NOMO-1 (cell line): ENCODE results near the gene LTK.

ENCODE experiments used
- DNase-seq, 2 experiments: peaks; one replicate each; lab custom pipeline; 2025; ENCODE audit not compliant: unreplicated experiment in 2 of 2; lab: John Stamatoyannopoulos, UW

Gene LTK

GRCh38 chr15:41535544-41535943 lies 21.9 kb upstream of the LTK start:
- DNase-seq, result no peak

DNA sequence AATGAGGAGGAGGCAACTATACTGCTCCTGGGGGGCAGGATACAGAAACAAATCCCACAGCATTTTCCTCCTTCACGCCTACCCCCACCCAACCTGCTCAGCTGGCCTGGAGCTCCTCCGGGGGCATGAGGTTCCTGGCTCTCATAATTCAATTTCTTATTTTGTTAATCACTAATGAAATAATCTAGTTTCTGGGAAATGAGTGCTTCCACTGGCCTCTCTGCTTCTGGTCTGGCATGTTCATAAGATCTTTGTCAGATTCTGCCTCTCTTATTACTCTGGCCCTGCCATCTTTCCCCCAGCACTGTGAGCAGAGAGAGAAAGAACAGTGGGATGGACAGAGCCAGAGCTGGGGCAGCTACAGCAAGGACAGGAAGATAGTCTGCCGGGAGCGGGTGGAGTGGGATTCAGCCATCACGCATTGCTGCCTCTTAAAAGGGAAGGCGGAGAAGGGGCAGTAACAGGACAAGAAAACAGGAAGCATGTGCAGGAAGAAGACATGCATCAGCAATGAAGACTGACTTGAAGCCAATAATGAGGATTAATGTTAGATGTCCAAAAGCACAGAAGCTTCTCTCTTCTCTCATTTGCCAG lies 16.8 kb upstream of the LTK start:
- DNase-seq, result no peak

- DNase-seq, result no peak
Observed at GRCh38 chr15:41523097-41523496, 9.5 kb upstream of the LTK start.

DNA sequence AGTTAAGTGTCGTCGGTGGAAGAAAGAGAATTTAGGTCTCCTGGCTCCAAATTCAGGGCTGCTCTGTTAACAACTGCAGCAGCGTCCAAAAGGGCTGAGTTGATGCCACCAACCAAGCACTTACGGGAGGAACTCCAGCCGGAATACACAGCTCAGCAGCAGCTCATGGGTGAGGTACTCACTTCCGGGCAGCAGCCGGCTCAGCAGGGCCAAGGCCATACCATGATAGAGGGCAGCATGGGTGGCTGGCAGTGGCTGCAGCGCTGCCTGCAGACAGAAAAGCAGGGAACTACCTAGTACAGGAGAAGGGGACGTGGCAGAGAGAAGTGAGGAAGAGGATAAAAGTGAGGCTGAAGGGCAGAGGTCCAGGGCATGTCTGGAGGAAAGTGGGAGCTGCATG lies 8.0 kb upstream of the LTK start:
- no peak for DNase-seq

DNA sequence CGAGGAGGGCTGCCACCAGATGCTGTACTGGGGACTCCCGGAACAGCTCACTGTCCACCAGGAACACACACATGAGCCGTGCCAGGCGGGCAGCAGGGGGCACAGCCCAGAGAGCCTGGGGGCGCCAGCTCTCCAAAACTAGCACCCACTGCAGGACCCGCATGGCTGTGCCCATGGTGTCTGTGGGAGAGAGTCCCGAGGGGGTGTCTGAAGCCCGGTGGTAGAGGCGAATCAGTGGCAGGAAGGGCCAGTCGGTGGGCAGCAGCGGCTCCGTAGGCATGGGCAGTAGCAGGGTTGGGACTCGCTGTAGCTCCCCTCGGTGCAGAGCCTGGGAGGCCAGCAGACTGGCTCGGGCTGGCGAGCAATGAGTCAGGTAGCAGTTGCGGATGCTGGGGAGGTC lies 7.0 kb upstream of the LTK start:
- no peak for DNase-seq

- DNase-seq, result no peak
Observed at GRCh38 chr15:41517895-41518449, 4.3 kb upstream of the LTK start.

GRCh38 chr15:41512940-41513505 lies 604 bp downstream of the LTK start:
- peak; percentile 56 to 61 for DNase-seq

DNA sequence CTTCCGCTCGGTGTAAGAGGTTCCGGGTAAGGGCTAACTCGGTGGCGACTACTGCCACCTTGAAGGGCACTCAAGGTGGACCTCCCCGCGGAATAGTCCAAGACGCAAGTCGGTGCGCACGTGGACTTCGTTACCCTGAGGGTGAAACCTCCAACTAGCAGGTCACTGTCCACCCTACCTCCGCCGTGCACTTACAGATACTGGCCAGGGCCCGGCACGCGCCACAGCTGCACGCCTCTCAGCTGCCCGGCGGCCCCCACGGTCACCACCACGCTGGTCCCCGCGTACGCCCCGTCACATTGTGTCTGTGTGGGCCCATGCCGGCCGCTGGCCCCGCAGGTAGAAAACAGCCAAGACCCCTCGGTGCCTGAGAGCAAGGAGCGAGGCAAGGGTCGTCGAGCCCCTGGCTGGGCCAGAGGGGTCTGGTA lies 1.1 kb downstream of the LTK start:
- DNase-seq, result no peak

DNA sequence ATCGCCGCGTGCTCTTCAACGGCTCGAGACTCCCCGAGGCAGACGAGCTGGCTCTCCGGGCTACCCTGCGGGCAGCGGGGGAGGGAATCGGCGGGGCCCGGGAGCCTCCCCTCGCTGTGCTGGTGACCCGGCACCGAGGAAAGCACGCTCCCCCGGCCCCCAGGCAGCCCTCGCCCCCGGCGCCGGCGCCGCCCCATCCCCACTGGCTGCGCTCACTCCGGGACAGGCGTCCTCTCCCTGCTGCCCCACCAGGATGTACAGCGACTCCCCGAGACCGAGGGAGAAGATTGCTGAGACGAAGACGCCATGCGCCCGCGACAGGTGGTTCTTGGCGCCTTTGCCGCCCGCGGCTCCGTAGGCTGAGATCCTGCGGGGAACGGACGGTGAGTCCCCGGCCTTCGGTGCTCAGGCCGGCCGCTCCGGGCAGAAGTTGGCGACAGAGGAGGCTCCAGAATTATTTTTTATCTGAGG lies 1.7 kb downstream of the LTK start:
- DNase-seq, result no peak

- no peak for DNase-seq
Observed at GRCh38 chr15:41511331-41511898, 2.2 kb downstream of the LTK start.

- DNase-seq, result no peak
Observed at GRCh38 chr15:41510728-41511127, 2.9 kb downstream of the LTK start.

GRCh38 chr15:41507820-41508290 lies 5.8 kb downstream of the LTK start:
- no peak for DNase-seq

DNA sequence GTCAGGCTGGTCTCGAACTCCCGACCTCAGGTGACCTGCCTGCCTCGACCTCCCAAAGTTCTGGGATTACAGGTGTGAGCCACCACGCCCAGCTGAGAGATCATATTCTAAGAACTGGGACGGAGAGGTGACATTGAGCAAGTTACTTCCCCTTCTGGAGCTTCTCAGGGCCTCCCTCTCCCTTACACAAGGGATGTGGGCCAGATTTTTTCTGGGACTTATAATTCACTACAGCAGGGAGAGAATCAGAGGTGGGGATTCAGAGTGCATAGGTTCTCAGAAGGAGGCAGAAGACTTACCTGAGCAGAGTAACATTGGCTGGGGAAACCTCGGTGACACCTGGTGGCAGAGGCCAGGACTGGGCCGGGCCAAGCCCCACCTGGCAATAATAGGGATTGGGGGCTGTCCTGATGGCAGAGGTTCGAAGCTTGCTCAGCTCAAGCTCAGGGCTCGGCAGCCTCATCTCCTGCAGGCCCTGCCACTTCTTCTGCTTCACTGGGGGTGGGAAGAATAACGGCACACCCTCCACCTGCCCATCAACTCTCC lies 6.8 kb downstream of the LTK start:
- peak in 1 of 2 experiments; percentile 6 for DNase-seq

DNA sequence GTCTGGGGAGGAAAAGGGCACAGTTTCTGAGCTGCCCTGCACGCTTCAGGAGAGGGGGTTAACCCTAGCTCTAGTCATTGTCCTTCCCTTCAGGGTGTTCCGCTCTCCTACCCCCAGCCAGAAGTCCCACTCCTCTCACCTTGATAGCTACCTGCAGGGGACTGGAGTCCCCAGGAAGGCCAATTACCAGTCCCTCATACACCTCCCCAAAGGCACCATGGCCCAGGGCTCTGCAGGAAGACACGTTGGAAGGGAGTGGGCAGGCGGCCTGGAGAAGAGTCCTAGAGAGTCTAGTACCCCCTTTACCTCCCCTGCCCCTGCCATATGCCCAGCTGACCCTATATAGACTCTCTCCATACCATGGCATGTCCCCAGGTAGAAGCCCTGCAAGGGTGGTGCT lies 7.9 kb downstream of the LTK start:
- DNase-seq, result no peak

DNA sequence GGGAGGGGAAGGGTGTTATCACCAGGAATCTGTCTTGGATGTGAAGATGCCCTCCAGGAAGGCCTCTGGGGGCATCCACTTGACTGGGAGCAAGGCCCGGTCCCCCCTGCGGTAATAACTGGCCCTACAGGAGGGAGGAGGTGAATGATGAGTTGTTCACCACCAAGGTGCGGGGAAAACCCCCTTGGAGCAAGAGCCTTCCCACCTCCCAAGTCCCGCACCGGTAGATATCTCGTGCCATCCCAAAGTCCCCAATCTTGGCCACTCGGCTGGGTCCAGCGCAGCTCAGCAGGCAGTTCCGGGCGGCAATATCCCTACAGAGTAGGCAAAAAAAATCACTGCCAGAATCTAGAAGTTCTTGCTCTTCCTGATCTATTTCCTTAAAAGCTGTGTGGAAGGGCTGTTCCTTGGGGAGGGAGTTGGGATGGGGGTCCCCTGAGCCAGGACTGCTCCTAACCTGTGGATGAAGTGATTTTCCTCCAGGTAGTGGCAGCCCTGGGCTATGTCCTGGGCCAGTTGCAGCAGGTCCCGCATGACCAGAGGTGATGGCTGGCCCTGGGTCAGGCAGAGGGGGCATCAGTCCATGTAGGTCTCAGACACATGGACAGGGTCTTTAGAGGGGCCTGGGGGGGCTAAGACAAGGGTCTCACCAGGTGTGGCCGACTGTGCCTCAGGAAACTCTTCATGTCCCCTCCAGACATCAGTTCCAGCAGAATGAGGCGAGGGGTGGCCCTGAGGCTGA lies 8.7 kb downstream of the LTK start:
- DNase-seq, result no peak

- no peak for DNase-seq
Observed at GRCh38 chr15:41503669-41504010, 10.0 kb downstream of the LTK start.

DNA sequence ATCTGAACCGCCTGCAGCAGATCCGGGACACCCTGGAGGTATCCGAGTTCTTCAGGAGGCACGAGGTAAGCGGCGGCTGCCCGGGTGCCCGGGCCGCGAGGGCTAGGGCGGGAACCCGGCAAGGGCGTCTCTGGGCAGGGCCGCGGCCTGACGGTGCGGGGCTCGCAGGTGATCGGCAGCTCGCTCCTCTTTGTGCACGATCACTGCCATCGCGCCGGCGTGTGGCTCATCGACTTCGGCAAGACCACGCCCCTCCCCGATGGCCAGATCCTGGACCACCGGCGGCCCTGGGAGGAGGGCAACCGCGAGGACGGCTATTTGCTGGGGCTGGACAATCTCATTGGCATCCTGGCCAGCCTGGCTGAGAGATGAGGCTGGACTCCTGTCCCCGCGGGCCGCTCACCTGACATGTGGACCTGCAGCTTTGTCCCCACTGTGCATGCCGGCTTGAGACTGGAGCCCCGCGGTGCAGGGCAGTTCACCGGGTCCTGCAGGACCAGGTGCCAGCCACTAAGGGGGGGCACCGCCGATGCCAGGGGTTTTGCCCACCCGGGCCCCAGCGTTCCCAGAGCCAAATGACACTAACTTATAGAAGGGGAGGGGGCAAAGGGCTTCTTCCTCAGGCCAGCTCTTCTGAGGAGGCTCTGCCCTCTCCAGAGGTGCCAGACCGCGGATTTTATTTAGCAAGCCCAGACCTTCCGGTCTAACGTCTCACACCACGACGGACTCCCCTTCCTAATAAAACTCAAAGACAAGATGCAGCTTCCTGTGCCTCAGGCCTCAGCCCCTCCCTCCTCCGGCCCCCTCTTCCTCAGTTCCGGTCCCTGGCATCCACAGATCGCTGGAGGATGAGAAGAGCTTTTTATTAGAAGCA lies 10.6 kb downstream of the LTK start:
- DNase-seq, result peak; percentile 44 to 64

- peak; percentile 39 to 45 for DNase-seq
Observed at GRCh38 chr15:41501931-41502794, 11.5 kb downstream of the LTK start.

DNA sequence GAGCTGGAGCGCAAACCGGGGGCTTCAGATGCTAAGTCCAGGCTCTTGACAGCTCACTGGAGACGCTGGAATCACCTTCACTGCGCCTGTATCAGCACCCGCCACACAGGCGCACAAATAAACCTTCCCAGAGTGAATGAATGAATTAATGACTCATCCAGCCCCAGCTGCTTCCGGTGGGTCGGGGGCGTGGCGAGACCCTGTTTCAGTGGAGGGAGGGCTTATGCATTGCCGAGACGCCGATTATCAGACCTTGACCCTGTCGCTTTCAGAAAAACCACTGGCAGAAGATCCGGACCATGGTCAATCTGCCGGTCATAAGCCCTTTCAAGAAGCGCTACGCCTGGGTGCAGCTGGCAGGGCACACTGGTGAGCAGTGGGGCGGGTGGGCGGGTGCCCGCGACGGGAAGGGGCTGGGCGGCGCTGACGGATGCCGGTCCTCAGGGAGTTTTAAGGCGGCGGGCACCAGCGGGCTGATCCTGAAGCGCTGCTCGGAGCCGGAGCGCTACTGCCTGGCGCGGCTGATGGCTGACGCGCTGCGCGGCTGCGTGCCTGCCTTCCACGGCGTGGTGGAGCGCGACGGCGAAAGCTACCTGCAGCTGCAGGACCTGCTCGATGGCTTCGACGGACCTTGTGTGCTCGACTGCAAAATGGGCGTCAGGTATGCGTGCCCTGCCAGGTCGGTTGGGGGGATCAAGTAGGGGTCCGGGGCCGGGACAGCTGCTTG lies 12.3 kb downstream of the LTK start:
- no peak for DNase-seq
